HCT116 (cell line): ENCODE results near the gene NAA60.

Experiments used
- CBX3 ChIP-seq: IDR thresholded peaks from 2 replicates; pipeline ENCODE4 v1.6.1; 2012; ENCODE audit warnings: low read depth
- CEBPB ChIP-seq: IDR thresholded peaks from 2 replicates; pipeline ENCODE4 v1.6.1; 2012; ENCODE audit warnings: low read depth
- EZH2 ChIP-seq: fragments of 200-600 bp; sonication (generic); IDR thresholded peaks from 2 replicates; pipeline ENCODE4 v1.6.1; 2017; ENCODE audit warnings: antibody characterized with exemption, mixed run types
- EZH2phosphoT487 ChIP-seq: fragments of 200-600 bp; IDR thresholded peaks from 2 replicates; pipeline ENCODE4 v1.6.1; 2018; ENCODE audit warnings: antibody characterized with exemption, borderline replicate concordance
- POLR2A ChIP-seq: IDR thresholded peaks from 2 replicates; pipeline ENCODE4 v1.7.0; 2011; ENCODE audit warnings: borderline replicate concordance; ENCODE audit not compliant: insufficient read depth, insufficient read length; ENCODE audit errors: extremely low read depth
- POLR2AphosphoS5 ChIP-seq: IDR thresholded peaks from 2 replicates; pipeline ENCODE4 v1.6.1; 2011; ENCODE audit warnings: mild to moderate bottlenecking, low read depth, low read length, moderate library complexity
- TCF7L2 ChIP-seq: IDR thresholded peaks from 2 replicates; pipeline ENCODE4 v1.7.0; 2011; ENCODE audit warnings: borderline replicate concordance, inconsistent platforms; ENCODE audit not compliant: insufficient read depth, insufficient read length; ENCODE audit errors: extremely low read depth
- YY1 ChIP-seq: IDR thresholded peaks from 2 replicates; pipeline ENCODE4 v1.6.1; 2011; ENCODE audit warnings: low read length, low read depth, moderate library complexity, mild to moderate bottlenecking; ENCODE audit not compliant: insufficient replicate concordance; ENCODE audit errors: extremely low read depth
- ZFX ChIP-seq: fragments of 450-650 bp; IDR thresholded peaks from 2 replicates; pipeline ENCODE4 v1.6.1; 2017
- ZNF274 ChIP-seq: fragments of 200-500 bp; sonication (Bioruptor generic); IDR thresholded peaks from 2 replicates; pipeline ENCODE4 v1.6.1; 2014; ENCODE audit warnings: mild to moderate bottlenecking, low read depth, low read length, inconsistent platforms
- TF ChIP-seq, protein P1 (sequence below), 3 experiments: fragments of 200-600 bp in 1 of 3; sonication (generic) in 1 of 3; IDR thresholded peaks in 2 of 3; conservative IDR thresholded peaks in 1 of 3; 2 replicates each; pipeline ENCODE4 v1.5.1; 2012 to 2017; ENCODE audit warnings: low read depth in 2 of 3, low read length in 2 of 3, antibody characterized with exemption in 1 of 3, borderline replicate concordance in 1 of 3, control low read depth in 1 of 3, mild to moderate bottlenecking in 1 of 3, mixed read lengths in 1 of 3, mixed run types in 1 of 3, moderate library complexity in 1 of 3; ENCODE audit not compliant: insufficient read depth in 1 of 3
- TF ChIP-seq, protein P2 (sequence below): IDR thresholded peaks from 2 replicates; pipeline ENCODE4 v1.6.1; 2011; ENCODE audit warnings: mild to moderate bottlenecking, low read length, moderate library complexity; ENCODE audit not compliant: insufficient replicate concordance; ENCODE audit errors: extremely low read depth
- TF ChIP-seq, protein P3 (sequence below): IDR thresholded peaks from 2 replicates; pipeline ENCODE4 v1.6.1; 2012; ENCODE audit warnings: low read depth
- TF ChIP-seq, protein P4 (sequence below): IDR thresholded peaks from 2 replicates; pipeline ENCODE4 v1.6.1; 2012

DNA sequence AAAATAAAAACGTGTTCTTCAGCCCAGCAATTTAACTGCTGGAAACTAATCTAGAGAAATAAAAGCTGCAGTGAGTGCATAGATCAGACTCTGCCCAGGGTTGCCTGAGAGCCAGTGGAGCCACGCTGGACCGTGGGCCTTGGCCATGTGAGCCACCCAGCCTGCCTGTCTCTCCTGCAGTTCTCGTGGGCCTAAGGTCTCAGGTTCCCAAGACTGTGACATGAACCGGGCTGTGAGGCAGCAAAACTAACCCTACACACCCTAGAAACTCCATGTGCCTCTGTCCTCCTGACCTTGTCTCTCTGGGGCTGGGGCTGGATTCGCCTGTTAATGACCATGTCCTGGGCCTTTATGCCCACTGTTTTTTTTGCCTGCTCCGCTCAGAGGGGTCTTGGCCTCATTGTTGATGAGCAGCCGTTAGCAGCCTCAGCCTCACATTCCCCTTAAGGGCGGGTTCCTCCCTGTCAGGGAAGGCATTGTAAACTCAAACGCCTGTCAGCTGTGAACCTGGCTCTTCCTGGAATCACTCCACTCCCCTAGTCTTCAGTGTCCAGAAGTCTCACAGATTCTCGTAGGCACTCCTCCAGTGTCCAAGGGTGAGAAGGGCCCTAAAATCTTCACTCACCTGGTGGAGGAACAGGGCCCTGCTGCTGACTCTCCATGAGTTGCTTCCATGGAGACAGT lies 34.9 kb downstream of the NAA60 start:
- TF ChIP-seq, protein P1, sequence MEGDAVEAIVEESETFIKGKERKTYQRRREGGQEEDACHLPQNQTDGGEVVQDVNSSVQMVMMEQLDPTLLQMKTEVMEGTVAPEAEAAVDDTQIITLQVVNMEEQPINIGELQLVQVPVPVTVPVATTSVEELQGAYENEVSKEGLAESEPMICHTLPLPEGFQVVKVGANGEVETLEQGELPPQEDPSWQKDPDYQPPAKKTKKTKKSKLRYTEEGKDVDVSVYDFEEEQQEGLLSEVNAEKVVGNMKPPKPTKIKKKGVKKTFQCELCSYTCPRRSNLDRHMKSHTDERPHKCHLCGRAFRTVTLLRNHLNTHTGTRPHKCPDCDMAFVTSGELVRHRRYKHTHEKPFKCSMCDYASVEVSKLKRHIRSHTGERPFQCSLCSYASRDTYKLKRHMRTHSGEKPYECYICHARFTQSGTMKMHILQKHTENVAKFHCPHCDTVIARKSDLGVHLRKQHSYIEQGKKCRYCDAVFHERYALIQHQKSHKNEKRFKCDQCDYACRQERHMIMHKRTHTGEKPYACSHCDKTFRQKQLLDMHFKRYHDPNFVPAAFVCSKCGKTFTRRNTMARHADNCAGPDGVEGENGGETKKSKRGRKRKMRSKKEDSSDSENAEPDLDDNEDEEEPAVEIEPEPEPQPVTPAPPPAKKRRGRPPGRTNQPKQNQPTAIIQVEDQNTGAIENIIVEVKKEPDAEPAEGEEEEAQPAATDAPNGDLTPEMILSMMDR (IDR thresholded peaks at IDR 0.05 in 2 of 3, conservative IDR thresholded peaks at IDR 0.05 in 1 of 3; ENCODE audit: borderline replicate concordance in 1 of 3, insufficient read depth in 1 of 3, low read depth in 2 of 3, low read length in 2 of 3), result no peak
- no peak for TF ChIP-seq EZH2phosphoT487
- TF ChIP-seq, protein P2, sequence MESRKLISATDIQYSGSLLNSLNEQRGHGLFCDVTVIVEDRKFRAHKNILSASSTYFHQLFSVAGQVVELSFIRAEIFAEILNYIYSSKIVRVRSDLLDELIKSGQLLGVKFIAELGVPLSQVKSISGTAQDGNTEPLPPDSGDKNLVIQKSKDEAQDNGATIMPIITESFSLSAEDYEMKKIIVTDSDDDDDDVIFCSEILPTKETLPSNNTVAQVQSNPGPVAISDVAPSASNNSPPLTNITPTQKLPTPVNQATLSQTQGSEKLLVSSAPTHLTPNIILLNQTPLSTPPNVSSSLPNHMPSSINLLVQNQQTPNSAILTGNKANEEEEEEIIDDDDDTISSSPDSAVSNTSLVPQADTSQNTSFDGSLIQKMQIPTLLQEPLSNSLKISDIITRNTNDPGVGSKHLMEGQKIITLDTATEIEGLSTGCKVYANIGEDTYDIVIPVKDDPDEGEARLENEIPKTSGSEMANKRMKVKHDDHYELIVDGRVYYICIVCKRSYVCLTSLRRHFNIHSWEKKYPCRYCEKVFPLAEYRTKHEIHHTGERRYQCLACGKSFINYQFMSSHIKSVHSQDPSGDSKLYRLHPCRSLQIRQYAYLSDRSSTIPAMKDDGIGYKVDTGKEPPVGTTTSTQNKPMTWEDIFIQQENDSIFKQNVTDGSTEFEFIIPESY, result no peak
- TF ChIP-seq POLR2A, result no peak
- no peak for TF ChIP-seq ZFX
- TF ChIP-seq CEBPB, result no peak
- TF ChIP-seq POLR2AphosphoS5, result no peak
- TF ChIP-seq CBX3, result no peak
- no peak for TF ChIP-seq EZH2
- TF ChIP-seq YY1, result no peak
- TF ChIP-seq ZNF274, result no peak
- TF ChIP-seq, protein P3, sequence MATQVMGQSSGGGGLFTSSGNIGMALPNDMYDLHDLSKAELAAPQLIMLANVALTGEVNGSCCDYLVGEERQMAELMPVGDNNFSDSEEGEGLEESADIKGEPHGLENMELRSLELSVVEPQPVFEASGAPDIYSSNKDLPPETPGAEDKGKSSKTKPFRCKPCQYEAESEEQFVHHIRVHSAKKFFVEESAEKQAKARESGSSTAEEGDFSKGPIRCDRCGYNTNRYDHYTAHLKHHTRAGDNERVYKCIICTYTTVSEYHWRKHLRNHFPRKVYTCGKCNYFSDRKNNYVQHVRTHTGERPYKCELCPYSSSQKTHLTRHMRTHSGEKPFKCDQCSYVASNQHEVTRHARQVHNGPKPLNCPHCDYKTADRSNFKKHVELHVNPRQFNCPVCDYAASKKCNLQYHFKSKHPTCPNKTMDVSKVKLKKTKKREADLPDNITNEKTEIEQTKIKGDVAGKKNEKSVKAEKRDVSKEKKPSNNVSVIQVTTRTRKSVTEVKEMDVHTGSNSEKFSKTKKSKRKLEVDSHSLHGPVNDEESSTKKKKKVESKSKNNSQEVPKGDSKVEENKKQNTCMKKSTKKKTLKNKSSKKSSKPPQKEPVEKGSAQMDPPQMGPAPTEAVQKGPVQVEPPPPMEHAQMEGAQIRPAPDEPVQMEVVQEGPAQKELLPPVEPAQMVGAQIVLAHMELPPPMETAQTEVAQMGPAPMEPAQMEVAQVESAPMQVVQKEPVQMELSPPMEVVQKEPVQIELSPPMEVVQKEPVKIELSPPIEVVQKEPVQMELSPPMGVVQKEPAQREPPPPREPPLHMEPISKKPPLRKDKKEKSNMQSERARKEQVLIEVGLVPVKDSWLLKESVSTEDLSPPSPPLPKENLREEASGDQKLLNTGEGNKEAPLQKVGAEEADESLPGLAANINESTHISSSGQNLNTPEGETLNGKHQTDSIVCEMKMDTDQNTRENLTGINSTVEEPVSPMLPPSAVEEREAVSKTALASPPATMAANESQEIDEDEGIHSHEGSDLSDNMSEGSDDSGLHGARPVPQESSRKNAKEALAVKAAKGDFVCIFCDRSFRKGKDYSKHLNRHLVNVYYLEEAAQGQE, result no peak
- TF ChIP-seq, protein P4, sequence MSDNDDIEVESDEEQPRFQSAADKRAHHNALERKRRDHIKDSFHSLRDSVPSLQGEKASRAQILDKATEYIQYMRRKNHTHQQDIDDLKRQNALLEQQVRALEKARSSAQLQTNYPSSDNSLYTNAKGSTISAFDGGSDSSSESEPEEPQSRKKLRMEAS, result no peak
- no peak for TF ChIP-seq TCF7L2
